Measurements from ENCODE around the gene GPHN.
"Not testable (repeated sequence)": the region's sequence is repeated elsewhere in the genome, so short reads cannot be mapped to it uniquely, and the experiment has no call there.

Gene GPHN

DNA sequence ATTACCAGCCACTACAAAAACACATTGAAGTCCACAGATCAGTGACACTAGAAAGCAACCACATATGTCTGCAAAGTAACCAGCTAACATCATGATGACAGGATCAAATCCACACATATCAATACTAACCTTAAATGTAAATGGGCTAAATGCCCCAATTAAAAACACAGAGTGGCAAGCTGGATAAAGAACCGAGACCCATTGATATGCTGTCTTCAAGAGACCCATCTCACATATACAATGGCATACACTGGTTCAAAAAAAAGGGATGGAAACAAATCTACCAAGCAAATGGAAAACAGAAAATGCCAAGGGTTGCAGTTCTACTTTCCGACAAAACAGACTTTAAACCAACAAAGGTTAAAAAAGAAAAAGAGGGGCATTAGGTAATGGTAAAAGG lies 307.7 kb downstream of the GPHN start:
- no peak for DNase-seq

DNA sequence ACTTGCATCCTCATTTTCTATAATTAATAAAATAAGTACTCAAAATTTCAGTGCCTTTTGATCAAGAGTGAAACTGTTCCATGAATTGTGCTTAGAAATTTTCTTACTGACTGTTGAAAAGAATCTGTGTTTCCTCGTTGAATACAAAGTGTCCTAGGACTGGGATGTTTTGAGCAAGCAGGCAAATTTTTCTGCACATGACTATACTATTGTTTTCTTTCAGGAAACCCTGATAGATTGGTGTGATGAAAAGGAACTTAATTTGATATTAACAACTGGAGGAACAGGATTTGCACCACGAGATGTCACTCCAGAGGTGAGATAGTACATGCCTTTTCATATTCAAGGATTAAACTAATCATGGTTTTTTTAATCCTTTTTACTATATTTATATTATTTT lies 316.3 kb downstream of the GPHN start:
- no peak for DNase-seq

GRCh38 chr14:66827182-66827581 lies 319.2 kb downstream of the GPHN start:
- no peak for DNase-seq

- no peak for DNase-seq
These were observed 323.2 kb downstream of the GPHN start for GRCh38 chr14:66831173-66831572.

DNA sequence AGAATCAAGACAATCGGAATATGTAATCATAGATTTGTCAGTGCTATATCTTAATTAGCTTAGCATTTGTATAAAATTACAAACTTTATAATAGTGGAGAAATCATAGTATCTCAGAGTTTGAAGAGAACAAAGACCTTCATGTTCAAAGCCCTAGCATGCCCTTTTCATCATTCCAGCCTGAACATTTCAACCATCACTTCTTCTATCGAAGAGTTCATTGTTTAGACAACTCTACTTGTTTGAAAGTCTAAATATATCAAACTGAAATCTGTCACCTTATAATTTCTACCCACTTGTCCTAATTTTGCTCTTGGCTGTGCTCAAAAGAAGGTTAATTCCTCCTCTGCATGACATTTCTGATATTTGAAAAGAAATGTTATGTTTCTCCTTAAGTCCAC lies 325.9 kb downstream of the GPHN start:
- no peak for DNase-seq

- not testable (repeated sequence) for DNase-seq
These were observed 329.5 kb downstream of the GPHN start for GRCh38 chr14:66837436-66837835.

GRCh38 chr14:66842911-66843512 lies 335.1 kb downstream of the GPHN start:
- no peak for DNase-seq

GRCh38 chr14:66850258-66850888 lies 342.4 kb downstream of the GPHN start:
- no peak for DNase-seq

GRCh38 chr14:66853311-66853710 lies 345.4 kb downstream of the GPHN start:
- DNase-seq, result no peak

GRCh38 chr14:66857867-66858266 lies 349.9 kb downstream of the GPHN start:
- no peak for DNase-seq

DNA sequence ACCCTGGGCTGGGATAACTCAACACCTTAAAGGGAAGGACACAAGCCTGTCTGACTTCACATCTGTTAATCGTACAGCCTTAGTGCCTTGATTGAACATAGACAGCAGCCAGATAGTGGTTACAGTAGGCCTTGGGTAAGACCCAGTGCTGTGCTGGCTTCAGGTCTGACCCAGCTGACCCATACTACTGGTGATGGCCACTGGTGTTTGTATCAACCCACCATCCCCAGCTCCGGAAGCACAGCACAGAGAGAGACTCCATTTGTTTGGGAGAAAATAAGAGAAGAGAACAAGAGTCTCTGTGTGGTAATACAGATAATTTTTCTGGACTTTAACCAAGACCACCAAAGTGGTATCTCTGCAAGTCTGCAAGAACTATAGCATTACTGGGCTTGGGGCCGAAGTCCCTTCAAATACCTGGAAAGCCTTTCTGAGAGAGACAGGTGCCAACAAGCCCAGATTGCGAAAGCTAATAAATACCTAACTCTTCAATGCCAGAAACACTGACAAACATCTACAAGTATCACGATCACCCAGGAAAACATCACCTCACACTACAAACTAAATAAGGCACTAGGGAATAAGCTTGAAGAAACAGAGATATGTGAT lies 351.2 kb downstream of the GPHN start:
- no peak for DNase-seq

- DNase-seq, result no peak
These were observed 373.6 kb downstream of the GPHN start for GRCh38 chr14:66881596-66881995.

- DNase-seq, result no peak
These were observed 376.2 kb downstream of the GPHN start for GRCh38 chr14:66884149-66884548.

DNA sequence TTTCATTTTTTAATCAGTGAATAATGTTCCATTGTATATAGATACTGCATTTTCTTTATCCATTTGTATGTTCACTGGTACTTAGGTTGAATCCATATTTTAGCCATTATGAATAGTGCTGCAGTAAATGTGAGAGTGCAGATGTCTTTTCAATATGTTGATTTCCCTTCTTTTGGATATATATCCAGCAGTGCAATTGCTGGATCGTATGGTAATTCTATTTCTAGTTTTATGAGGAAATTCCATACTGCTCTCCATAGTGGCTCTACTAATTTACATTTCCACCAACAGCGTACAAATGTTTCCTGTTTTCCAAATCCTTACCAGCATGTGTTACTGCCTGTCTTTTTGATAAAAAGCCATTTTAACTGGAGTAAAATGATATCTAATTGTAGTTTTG lies 392.8 kb downstream of the GPHN start:
- DNase-seq, result no peak

DNA sequence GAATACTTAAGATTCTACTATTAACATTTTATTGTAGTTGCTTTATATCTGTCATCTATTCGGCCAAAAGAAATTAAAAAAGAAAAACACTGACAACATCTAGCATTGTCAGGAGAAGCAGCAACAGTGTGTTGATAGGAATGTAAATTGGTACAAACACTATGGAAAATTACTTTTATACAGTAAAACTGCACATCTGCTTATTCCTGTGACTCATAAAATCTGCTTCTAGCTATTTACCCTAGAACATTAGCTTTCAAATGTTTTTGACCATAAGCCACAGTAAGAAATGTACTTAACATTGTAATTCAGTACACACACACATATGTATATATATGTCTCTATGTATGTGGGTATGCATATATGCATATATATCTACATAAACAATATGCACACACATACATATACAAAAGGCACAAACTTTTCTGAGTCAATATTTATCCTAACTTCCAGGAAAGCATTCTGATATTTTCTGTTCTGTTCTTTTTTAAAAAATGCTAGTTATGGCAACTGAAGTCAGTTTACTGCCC lies 402.4 kb downstream of the GPHN start:
- no peak for DNase-seq

DNA sequence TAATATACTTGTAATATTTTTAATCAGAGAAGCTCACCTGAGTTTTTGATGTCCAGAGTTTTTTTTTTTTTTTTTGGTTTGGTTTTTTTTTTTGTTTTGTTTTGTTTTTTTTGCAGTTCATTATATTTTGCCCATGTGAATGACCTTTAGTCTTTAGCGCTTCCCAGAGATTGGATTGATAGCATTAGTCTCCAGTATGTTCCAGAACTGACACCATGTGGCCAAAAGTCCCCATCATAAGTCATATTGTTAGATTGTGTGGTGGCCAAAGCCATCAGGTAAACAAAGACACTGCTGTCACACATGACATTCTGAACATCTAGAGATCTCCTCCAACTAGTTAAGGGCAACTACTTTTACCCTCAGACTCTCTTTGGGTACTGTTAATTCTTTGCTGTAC lies 408.5 kb downstream of the GPHN start:
- no peak for DNase-seq

DNA sequence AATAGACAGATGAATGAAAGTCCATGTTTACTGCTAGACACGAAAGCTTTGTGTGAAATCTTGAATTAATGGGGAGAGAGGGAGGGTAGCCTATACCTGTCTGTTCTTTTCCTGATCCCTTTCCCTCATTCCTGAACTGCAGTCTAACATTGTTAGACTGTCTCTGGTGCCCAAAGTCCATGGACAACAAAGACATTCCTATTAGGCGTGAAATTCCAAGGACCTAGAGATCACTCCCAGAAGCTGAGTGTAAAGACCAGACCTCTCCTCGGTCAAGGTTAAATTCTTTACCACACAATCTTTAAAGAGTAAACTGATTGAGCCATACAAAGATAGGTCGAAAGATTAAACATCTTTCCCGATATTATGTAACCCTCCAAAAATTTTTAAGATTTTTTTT lies 410.6 kb downstream of the GPHN start:
- DNase-seq, result no peak

- no peak for DNase-seq
These were observed 412.2 kb downstream of the GPHN start for GRCh38 chr14:66920196-66920595.

DNA sequence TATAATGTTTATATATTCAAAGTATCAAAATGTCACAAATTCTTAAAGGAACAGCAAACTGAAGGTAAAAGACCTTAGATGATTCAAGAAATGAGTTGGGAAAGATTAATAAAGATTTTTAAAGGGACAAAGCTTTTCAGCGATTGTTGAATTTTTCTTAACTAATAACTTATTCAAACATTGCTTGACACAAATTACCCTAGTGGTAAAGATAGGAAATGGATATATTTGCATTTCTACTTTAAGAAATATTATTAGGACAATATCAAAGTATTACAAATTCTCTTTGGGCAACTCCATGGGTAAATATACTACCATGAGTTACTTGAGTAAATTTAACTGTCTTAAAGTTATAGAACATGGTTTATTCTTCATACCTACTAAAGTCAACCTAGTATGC lies 415.3 kb downstream of the GPHN start:
- DNase-seq, result no peak

DNA sequence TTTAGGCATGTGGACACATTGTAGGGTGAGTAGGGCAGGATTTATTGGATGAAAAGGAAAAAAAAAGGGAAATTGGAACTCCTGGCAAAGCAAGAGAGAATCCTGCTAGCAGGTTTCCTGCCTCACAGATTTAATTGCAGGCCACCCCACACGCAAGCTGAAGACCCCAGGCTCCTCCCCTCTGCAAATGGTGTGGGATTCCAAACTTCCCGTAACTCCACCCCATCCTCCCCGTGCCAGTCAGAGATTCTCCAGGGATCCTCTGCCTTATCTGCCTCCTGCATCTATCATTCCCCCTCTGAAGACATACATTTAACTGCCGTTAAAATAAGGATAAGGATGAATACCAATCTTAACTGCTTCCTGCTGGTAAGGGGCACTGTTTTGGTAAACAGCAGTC lies 431.5 kb downstream of the GPHN start:
- no peak for DNase-seq

- DNase-seq, result no peak
These were observed 436.9 kb downstream of the GPHN start for GRCh38 chr14:66944872-66945271.

- DNase-seq, result no peak
These were observed 447.2 kb downstream of the GPHN start for GRCh38 chr14:66955159-66955558.

DNA sequence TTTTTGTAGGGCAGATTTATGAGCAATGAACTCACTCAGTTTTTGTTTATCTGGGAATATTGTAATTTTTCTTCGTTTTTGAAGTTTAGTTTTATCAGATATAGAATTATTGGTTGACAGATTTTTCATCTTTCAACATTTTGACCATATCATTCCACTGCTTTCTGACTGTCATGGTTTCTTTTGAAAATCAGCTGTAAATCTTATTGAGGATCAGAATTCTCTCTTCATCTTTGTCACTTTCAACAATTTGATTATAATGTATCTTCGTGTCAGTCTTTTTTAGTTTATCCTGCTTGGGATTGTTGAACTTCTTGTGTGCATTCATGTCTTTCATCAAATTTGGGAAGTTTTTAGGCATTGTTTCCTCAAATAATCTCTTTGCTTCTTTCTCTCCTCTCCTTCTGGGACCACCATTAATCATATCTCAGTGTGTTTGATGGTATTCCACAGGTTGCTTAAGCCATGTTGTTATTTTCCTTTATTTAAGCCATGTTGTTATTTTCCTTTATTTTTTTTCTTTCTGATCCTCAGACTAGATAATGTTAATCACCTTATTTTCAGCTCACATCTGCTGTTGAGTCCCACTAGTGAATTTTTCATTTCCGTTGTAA lies 451.6 kb downstream of the GPHN start:
- DNase-seq, result no peak

- DNase-seq, result no peak
These were observed 457.9 kb downstream of the GPHN start for GRCh38 chr14:66965831-66966230.
